Activated B cell treated with CpG ODN at 0.5 μM for 24 hours (primary cell): Measurements from ENCODE around the gene DUSP7. TPM values are rescaled to one million over a fixed set of nuclear protein-coding genes. Genes with fewer than 3 reads are reported as not detected.

Experiments used
- ATAC-seq: fragments of 200-7000 bp; cut with Tn5 transposase; one replicate; pipeline ENCODE4 v1.10.0; 2021; ENCODE audit warnings: low read depth, mild to moderate bottlenecking, moderate library complexity
- CTCF ChIA-PET: fragments of 350-600 bp; sonication (Branson Sonifier 250); formaldehyde crosslinking; loops from one replicate; lab custom pipeline; 2021; ENCODE audit warnings: antibody characterized with exemption; lab: Charles Lee
- POLR2A ChIA-PET: fragments of 350-600 bp; sonication (Branson Sonifier 250); formaldehyde crosslinking; loops from one replicate; lab custom pipeline; 2021; ENCODE audit warnings: antibody characterized with exemption; lab: Charles Lee
- DNase-seq: peaks from one replicate; pipeline ENCODE4 v3.0.0; 2022
- H3K27ac Mint-ChIP-seq: one replicate; pipeline ENCODE4 v1.8.0; 2020; ENCODE audit warnings: mixed read lengths
- H3K27me3 Mint-ChIP-seq: one replicate; pipeline ENCODE4 v1.8.0; 2021; ENCODE audit warnings: mixed read lengths
- H3K36me3 Mint-ChIP-seq: one replicate; pipeline ENCODE4 v1.8.0; 2021; ENCODE audit warnings: low read depth, mixed read lengths
- H3K4me1 Mint-ChIP-seq: one replicate; pipeline ENCODE4 v1.8.0; 2021; ENCODE audit warnings: mixed read lengths
- H3K4me3 Mint-ChIP-seq: one replicate; pipeline ENCODE4 v1.8.0; 2020; ENCODE audit warnings: mild to moderate bottlenecking, mixed read lengths
- H3K9me3 Mint-ChIP-seq: one replicate; pipeline ENCODE4 v1.8.0; 2020; ENCODE audit warnings: mixed read lengths
- CTCF ChIP-seq: fragments of 200-600 bp; IDR thresholded peaks from one replicate; pipeline ENCODE4 v1.8.0; 2022; ENCODE audit warnings: antibody characterized with exemption, mild to moderate bottlenecking
- intact Hi-C: fragments of 100-400 bp; cut with micrococcal nuclease; formaldehyde crosslinking; loops from one replicate; pipeline ENCODE4 v1.15.1; 2024
- total RNA-seq: library from RNA; stranded (reverse); gene quantifications from 2 replicates; pipeline ENCODE4 v1.2.3, GENCODE V29; 2022

Gene DUSP7
- total RNA-seq, 1 donor from 2014 or later, result 4.3 TPM

GRCh38 chr3:52092891-52093290 lies 36.5 kb upstream of the DUSP7 start:
- H3K4me3 Mint-ChIP-seq, result no peak overlapping the region
- ChIA-PET POLR2A (no interaction called here), CTCF (no interaction called here)
- intact Hi-C loops, result no loop called here
- no peak for ATAC-seq
- no peaks in the 10 kb centered on the region for H3K4me1 Mint-ChIP-seq
- H3K9me3 Mint-ChIP-seq, result no peaks in the 10 kb centered on the region
- H3K27me3 Mint-ChIP-seq, result no peaks in the 10 kb centered on the region
- DNase-seq, result no peak
- no peaks in the 10 kb centered on the region for H3K36me3 Mint-ChIP-seq
- H3K27ac Mint-ChIP-seq, result no peak overlapping the region
- no peak for TF ChIP-seq CTCF

- TF ChIP-seq CTCF, result no peak
- no peaks in the 10 kb centered on the region for H3K27me3 Mint-ChIP-seq
- CTCF ChIA-PET, result no interaction called here
Measured at GRCh38 chr3:52092271-52092660, 35.9 kb upstream of the DUSP7 start.

GRCh38 chr3:52091586-52092270 lies 35.4 kb upstream of the DUSP7 start:
- intact Hi-C loops, result no loop called here
- ChIA-PET POLR2A (no interaction called here), CTCF (no interaction called here)
- no peaks in the 10 kb centered on the region for H3K27me3 Mint-ChIP-seq
- no peak for ATAC-seq
- H3K4me1 Mint-ChIP-seq, result peaks cover 7% of the 10 kb centered on the region
- no peaks in the 10 kb centered on the region for H3K9me3 Mint-ChIP-seq
- H3K36me3 Mint-ChIP-seq, result no peaks in the 10 kb centered on the region
- H3K4me3 Mint-ChIP-seq, result no peak overlapping the region
- no peak for TF ChIP-seq CTCF
- no peak overlapping the region for H3K27ac Mint-ChIP-seq
- DNase-seq, result no peak

More at GRCh38 chr3:52092271-52092660, 35.9 kb upstream of the DUSP7 start:
- intact Hi-C loops, result no loop called here
- POLR2A ChIA-PET, result no interaction called here
- H3K4me3 Mint-ChIP-seq, result no peak overlapping the region
- peaks cover 1% of the 10 kb centered on the region for H3K4me1 Mint-ChIP-seq
- H3K27ac Mint-ChIP-seq, result no peak overlapping the region
- no peaks in the 10 kb centered on the region for H3K36me3 Mint-ChIP-seq
- H3K9me3 Mint-ChIP-seq, result no peaks in the 10 kb centered on the region
- DNase-seq (no peak), ATAC-seq (no peak)

- POLR2A ChIA-PET, result no interaction called here
- no peaks in the 10 kb centered on the region for H3K27me3 Mint-ChIP-seq
- intact Hi-C loops, result no loop called here
- no peaks in the 10 kb centered on the region for H3K9me3 Mint-ChIP-seq
- TF ChIP-seq CTCF, result no peak
- H3K27ac Mint-ChIP-seq, result no peak overlapping the region
- CTCF ChIA-PET, result no interaction called here
- H3K36me3 Mint-ChIP-seq, result no peaks in the 10 kb centered on the region
- DNase-seq (no peak), ATAC-seq (no peak)
- peaks cover 8% of the 10 kb centered on the region for H3K4me1 Mint-ChIP-seq
- no peak overlapping the region for H3K4me3 Mint-ChIP-seq
Measured at GRCh38 chr3:52090933-52091468, 34.6 kb upstream of the DUSP7 start.

- Mint-ChIP-seq H3K36me3 (no peaks in the 10 kb centered on the region), H3K27ac (no peak overlapping the region), H3K4me1 (peaks cover 8% of the 10 kb centered on the region), H3K27me3 (no peaks in the 10 kb centered on the region), H3K4me3 (no peak overlapping the region), H3K9me3 (no peaks in the 10 kb centered on the region)
- DNase-seq, result no peak
- no peak for TF ChIP-seq CTCF
- POLR2A ChIA-PET, result no interaction called here
- no peak for ATAC-seq
- CTCF ChIA-PET, result no interaction called here
- intact Hi-C loops, result no loop called here
Measured at GRCh38 chr3:52090131-52090932, 34.0 kb upstream of the DUSP7 start.
